ENCODE measurements around the gene ACOD1. TPM values are rescaled to one million over a fixed set of nuclear protein-coding genes. Genes with fewer than 3 reads are reported as not detected.

The ACOD1 gene
- total RNA-seq, 1 experiment from 2014 or later: not detected

DNA sequence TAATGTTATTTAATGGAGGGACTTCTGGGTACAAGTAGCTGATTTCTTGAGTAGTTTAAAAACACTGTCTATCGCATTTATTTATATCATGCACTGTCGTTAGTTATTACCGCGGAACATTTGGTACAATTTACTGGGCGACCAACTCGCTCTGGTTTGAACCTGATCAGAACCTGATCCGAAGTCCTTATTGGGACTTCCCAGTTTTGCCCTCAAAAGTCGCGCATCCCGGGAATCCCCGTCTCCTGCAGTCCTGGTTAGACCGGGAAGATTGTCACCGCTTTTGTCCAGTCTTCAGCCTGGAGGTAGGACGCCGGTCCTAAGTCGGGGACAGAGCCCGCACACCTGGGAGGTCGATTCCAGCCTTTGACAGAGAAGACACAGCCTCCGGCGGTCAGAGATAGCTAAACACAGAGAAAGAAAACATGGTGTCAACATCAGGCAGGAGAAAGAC, 44.3 kb downstream of the ACOD1 start:
- TF ChIP-seq, protein P1, sequence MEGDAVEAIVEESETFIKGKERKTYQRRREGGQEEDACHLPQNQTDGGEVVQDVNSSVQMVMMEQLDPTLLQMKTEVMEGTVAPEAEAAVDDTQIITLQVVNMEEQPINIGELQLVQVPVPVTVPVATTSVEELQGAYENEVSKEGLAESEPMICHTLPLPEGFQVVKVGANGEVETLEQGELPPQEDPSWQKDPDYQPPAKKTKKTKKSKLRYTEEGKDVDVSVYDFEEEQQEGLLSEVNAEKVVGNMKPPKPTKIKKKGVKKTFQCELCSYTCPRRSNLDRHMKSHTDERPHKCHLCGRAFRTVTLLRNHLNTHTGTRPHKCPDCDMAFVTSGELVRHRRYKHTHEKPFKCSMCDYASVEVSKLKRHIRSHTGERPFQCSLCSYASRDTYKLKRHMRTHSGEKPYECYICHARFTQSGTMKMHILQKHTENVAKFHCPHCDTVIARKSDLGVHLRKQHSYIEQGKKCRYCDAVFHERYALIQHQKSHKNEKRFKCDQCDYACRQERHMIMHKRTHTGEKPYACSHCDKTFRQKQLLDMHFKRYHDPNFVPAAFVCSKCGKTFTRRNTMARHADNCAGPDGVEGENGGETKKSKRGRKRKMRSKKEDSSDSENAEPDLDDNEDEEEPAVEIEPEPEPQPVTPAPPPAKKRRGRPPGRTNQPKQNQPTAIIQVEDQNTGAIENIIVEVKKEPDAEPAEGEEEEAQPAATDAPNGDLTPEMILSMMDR (conservative IDR thresholded peaks at IDR 0.05): no peak
- no peak overlapping the region for H2BK12ac ChIP-seq (ENCODE audit: insufficient read length, low read depth, low read length)
- no peak overlapping the region for H2BK20ac ChIP-seq (ENCODE audit: low read depth, low read length, poor library complexity, severe bottlenecking)
- no peak overlapping the region for H3K23ac ChIP-seq (ENCODE audit: insufficient read length, low read depth, low read length)
- H3K9me3 ChIP-seq (ENCODE audit: control insufficient read depth, low read depth, low read length): no peaks in the 10 kb centered on the region
- Mint-ChIP-seq H3K4me1 (peaks cover 20% of the 10 kb centered on the region in 2 experiments), H3K27ac (peak overlapping the region; percentile 93 to 99 (median 98); a peak in 6 of 7 replicates), H3K4me3 (peak overlapping the region; percentile 95 to 99), H3K27me3 (ENCODE audit: low read depth) (peaks cover 9% of the 10 kb centered on the region; the same call in 1 of the 2 replicates), H3K36me3 (ENCODE audit: insufficient read depth in 1 of 3, low read depth in 3 of 3) (peaks cover 0 to 14% (median 11%) of the 10 kb centered on the region in 3 experiments; a peak in 5 of 7 replicates), H3K9me3 (no peaks in the 10 kb centered on the region; a peak in 1 of 5 replicates)
- no peak overlapping the region for H2BK120ac ChIP-seq (ENCODE audit: low read depth, low read length, poor library complexity, severe bottlenecking)
- peak overlapping the region; percentile 94 for H3K9ac ChIP-seq (ENCODE audit: extremely low read depth, insufficient read length, low read length)
- no CpG with 5 or more reads among the region's 20 CpGs for WGBS (ENCODE audit: extremely low coverage, insufficient read length, low lambda C conversion rate)
- no peak overlapping the region for H3K56ac ChIP-seq (ENCODE audit: insufficient read length, low read depth, low read length)
- peaks cover 8% of the 10 kb centered on the region for H3K23me2 ChIP-seq (ENCODE audit: insufficient read length, low read depth, low read length, poor library complexity, severe bottlenecking)
- no peak for DNase-seq
- no peak overlapping the region for H2AK5ac ChIP-seq (ENCODE audit: insufficient read length, low read length)
- no peak overlapping the region for H3K4ac ChIP-seq (ENCODE audit: low read depth, low read length)
- H4K91ac ChIP-seq (ENCODE audit: insufficient read length, low read depth, low read length): no peak overlapping the region
- no peak overlapping the region for H4K8ac ChIP-seq (replicated peaks; ENCODE audit: insufficient read length, low read depth, low read length)
- H3K4me1 ChIP-seq (ENCODE audit: insufficient read depth, low read length): no peaks in the 10 kb centered on the region; the same call in 1 of the 2 replicates
- peak overlapping the region; percentile 30 for H3K27ac ChIP-seq (ENCODE audit: insufficient read length, low read depth, low read length)
- no peaks in the 10 kb centered on the region for H4K20me1 ChIP-seq (ENCODE audit: control insufficient read depth, insufficient read depth, insufficient read length)
- no peak overlapping the region for H2AFZ ChIP-seq (ENCODE audit: low read length)
- no peak overlapping the region for H2BK5ac ChIP-seq (ENCODE audit: insufficient read length, low read length)
- H2BK15ac ChIP-seq (ENCODE audit: low read depth, low read length): no peak overlapping the region
- H3K27me3 ChIP-seq (ENCODE audit: insufficient read depth, low read length): no peaks in the 10 kb centered on the region
- no peaks in the 10 kb centered on the region for H3K79me1 ChIP-seq (ENCODE audit: insufficient read depth, low read depth, low read length, poor library complexity, severe bottlenecking)
- peak overlapping the region; percentile 90 for H3K18ac ChIP-seq (ENCODE audit: insufficient read length, low read depth, low read length)
- peak overlapping the region; percentile 88 for H3K4me2 ChIP-seq (ENCODE audit: insufficient read depth, insufficient read length, low read length)
- peak overlapping the region; percentile 93 for H4K5ac ChIP-seq (ENCODE audit: insufficient read length, low read depth, low read length)
- H3K79me2 ChIP-seq (ENCODE audit: insufficient read depth, low read length): no peaks in the 10 kb centered on the region
- H3K14ac ChIP-seq (ENCODE audit: insufficient read depth, low read length): peak overlapping the region; percentile 92
- no peak overlapping the region for H3T11ph ChIP-seq (ENCODE audit: low read length)

Data from H9 (cell line).